Endodermal cell (in vitro differentiated cells): ENCODE data around the gene GALNT6. TPM values are rescaled to one million over a fixed set of nuclear protein-coding genes. Genes with fewer than 3 reads are reported as not detected.
A peak's percentile ranks its signal among the peaks of the same experiment; 100 is the strongest.

ENCODE experiments used
- DNase-seq: peaks from one replicate; pipeline ENCODE4 v3.0.0-alpha.2; 2017
- H3K27ac ChIP-seq: 2 replicates; pipeline ENCODE4 v1.5.1; 2013; ENCODE audit warnings: mild to moderate bottlenecking, low read depth, low read length, moderate library complexity
- H3K27me3 ChIP-seq: 2 replicates; pipeline ENCODE4 v1.6.1; 2013; ENCODE audit warnings: mild to moderate bottlenecking, low read length, moderate library complexity; ENCODE audit not compliant: insufficient read depth, control insufficient read depth, poor library complexity, severe bottlenecking
- H3K36me3 ChIP-seq: 2 replicates; pipeline ENCODE4 v1.7.0; 2013; ENCODE audit warnings: mild to moderate bottlenecking, low read length, moderate library complexity; ENCODE audit not compliant: control insufficient read depth, insufficient read depth
- H3K4me1 ChIP-seq: one replicate; pipeline ENCODE4 v1.7.0; 2013; ENCODE audit warnings: low read length; ENCODE audit not compliant: control insufficient read depth, insufficient read depth
- H3K4me3 ChIP-seq: 2 replicates; pipeline ENCODE4 v1.5.1; 2013; ENCODE audit warnings: mild to moderate bottlenecking, low read length, moderate library complexity
- H3K9ac ChIP-seq: 2 replicates; pipeline ENCODE4 v1.6.1; 2013; ENCODE audit warnings: mild to moderate bottlenecking, low read length, moderate library complexity; ENCODE audit not compliant: poor library complexity, severe bottlenecking; ENCODE audit errors: extremely low read depth
- H3K9me3 ChIP-seq: 2 replicates; pipeline ENCODE4 v1.6.1; 2013; ENCODE audit warnings: mild to moderate bottlenecking, low read length, moderate library complexity; ENCODE audit not compliant: control insufficient read depth
- H3K27ac Mint-ChIP-seq: 2 replicates; pipeline ENCODE4 v1.8.0; 2020; ENCODE audit warnings: mixed read lengths
- H3K27me3 Mint-ChIP-seq: 2 replicates; pipeline ENCODE4 v1.8.0; 2021; ENCODE audit warnings: mild to moderate bottlenecking, mixed read lengths; ENCODE audit not compliant: insufficient read depth
- H3K36me3 Mint-ChIP-seq: 2 replicates; pipeline ENCODE4 v1.8.0; 2020; ENCODE audit warnings: low read depth, mixed read lengths
- H3K4me1 Mint-ChIP-seq: 2 replicates; pipeline ENCODE4 v1.8.0; 2020; ENCODE audit warnings: mixed read lengths
- H3K4me3 Mint-ChIP-seq: 2 replicates; pipeline ENCODE4 v1.8.0; 2020; ENCODE audit warnings: mild to moderate bottlenecking, moderate library complexity, mixed read lengths
- H3K9me3 Mint-ChIP-seq: 2 replicates; pipeline ENCODE4 v1.8.0; 2020; ENCODE audit warnings: mild to moderate bottlenecking, mixed read lengths
- WGBS, 2 experiments: methylation state at CpG; one replicate each; pipeline versions ENCODE4 v1.1.5 to v1.1.7; 2013; ENCODE audit warnings: missing lambda C conversion rate in 2 of 2, mixed read lengths in 1 of 2; ENCODE audit not compliant: insufficient coverage in 1 of 2, insufficient read length in 1 of 2; 5-methylcytosine and 5-hydroxymethylcytosine counted together
- total RNA-seq, 2 donors: library from RNA; stranded (reverse); fragmentation: NEBNext Ultra II Directional in 1 of 2; extraction: Animal tissue kit (Norgen Biotek cat#: 25700) in 1 of 2; gene quantifications; 2 replicates in 1 of 2; 3 replicates in 1 of 2; pipeline ENCODE4 v1.2.1, GENCODE V29; 2021
- TF ChIP-seq, protein P1 (sequence below): fragments of 200-600 bp; sonication (generic); conservative IDR thresholded peaks from 2 replicates; pipeline ENCODE4 v1.5.0; 2021; ENCODE audit warnings: antibody characterized with exemption, mild to moderate bottlenecking

The GALNT6 gene
- total RNA-seq, 2 donors from 2014 or later: 13.9 to 19.1 TPM

DNA sequence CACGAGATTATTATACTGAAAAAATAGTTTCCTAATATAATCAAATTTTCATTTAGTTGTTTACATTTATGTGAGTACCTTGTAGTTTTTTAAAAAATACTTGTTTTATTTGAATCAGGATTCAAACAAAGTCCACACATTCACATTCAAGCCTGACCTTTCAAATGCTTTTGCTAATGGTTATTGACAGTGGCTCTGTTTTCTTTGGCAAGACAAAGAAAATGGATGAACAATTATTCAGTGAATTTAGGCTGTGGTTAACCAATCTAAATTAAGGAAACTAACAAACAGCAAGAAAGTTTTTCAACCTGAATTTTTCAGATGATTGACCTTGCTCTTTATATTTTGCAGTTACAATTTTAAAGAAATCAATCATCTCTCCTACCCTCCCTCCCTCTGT, 43.1 kb upstream of the GALNT6 start:
- H3K4me3 Mint-ChIP-seq: no peak overlapping the region
- no peaks in the 10 kb centered on the region for H3K27me3 Mint-ChIP-seq
- no peak overlapping the region for H3K9ac ChIP-seq
- no peaks in the 10 kb centered on the region for H3K9me3 ChIP-seq
- H3K36me3 Mint-ChIP-seq: peaks cover 6% of the 10 kb centered on the region
- WGBS, 2 experiments: 80% methylated on average over 1 of the region's 1 CpG; no CpG with 5 or more reads in 1 of the 2 experiments
- H3K4me1 ChIP-seq: peaks cover 10% of the 10 kb centered on the region
- peaks cover 50% of the 10 kb centered on the region for H3K4me1 Mint-ChIP-seq
- peaks cover 8% of the 10 kb centered on the region for H3K9me3 Mint-ChIP-seq
- no peak overlapping the region for H3K27ac Mint-ChIP-seq
- DNase-seq: no peak
- no peaks in the 10 kb centered on the region for H3K36me3 ChIP-seq
- peak overlapping the region; percentile 22 for H3K27ac ChIP-seq
- TF ChIP-seq, protein P1, sequence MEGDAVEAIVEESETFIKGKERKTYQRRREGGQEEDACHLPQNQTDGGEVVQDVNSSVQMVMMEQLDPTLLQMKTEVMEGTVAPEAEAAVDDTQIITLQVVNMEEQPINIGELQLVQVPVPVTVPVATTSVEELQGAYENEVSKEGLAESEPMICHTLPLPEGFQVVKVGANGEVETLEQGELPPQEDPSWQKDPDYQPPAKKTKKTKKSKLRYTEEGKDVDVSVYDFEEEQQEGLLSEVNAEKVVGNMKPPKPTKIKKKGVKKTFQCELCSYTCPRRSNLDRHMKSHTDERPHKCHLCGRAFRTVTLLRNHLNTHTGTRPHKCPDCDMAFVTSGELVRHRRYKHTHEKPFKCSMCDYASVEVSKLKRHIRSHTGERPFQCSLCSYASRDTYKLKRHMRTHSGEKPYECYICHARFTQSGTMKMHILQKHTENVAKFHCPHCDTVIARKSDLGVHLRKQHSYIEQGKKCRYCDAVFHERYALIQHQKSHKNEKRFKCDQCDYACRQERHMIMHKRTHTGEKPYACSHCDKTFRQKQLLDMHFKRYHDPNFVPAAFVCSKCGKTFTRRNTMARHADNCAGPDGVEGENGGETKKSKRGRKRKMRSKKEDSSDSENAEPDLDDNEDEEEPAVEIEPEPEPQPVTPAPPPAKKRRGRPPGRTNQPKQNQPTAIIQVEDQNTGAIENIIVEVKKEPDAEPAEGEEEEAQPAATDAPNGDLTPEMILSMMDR: no peak
- H3K27me3 ChIP-seq: no peaks in the 10 kb centered on the region
- no peak overlapping the region for H3K4me3 ChIP-seq

- 86 to 90% methylated on average over 1 to 2 of the region's 2 CpGs for WGBS, 2 experiments
- TF ChIP-seq, protein P1: no peak
- Histone ChIP-seq H3K27me3 (no peaks in the 10 kb centered on the region), H3K9ac (no peak overlapping the region), H3K4me3 (no peak overlapping the region), H3K27ac (no peak overlapping the region), H3K9me3 (no peaks in the 10 kb centered on the region), H3K4me1 (peaks cover 15% of the 10 kb centered on the region), H3K36me3 (no peaks in the 10 kb centered on the region)
- Mint-ChIP-seq H3K4me3 (no peak overlapping the region), H3K9me3 (peaks cover 8% of the 10 kb centered on the region), H3K36me3 (peaks cover 6% of the 10 kb centered on the region), H3K27ac (no peak overlapping the region), H3K4me1 (peaks cover 58% of the 10 kb centered on the region), H3K27me3 (no peaks in the 10 kb centered on the region)
- no peak for DNase-seq
Measured at GRCh38 chr12:51432921-51433320, 41.7 kb upstream of the GALNT6 start.

DNA sequence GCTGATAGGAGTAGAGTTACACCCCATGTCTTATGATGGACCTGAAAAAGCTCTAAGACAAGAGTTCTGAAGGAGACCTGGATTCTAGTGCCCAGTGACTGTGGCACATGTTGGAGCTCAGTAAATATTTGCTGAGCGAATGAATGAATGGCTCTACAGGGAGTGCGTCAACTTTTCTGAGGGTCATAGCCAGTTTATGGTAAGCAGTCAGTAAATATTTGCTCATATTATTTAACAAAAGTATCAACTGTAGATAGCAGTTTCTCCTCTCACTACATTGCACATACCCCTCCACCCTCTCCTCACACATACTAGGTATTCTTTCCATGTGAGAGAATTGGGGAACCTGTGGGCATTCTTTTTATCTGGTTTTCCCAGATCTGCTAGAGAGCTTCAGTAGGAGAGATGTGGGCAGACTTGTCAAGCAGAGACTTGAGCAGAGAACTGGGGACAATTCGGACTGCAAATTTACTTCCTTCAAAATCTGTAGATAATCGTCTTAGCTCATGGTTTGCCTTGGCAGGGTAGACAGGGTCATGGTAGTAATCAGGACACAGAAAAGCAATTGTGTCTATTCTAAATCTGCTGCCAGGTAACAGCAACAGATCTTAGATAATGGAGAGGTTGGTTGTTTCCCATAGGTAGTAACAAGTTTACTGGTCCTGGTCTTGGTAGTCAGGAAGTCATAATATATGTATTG, 39.1 kb upstream of the GALNT6 start:
- Histone ChIP-seq H3K27me3 (no peaks in the 10 kb centered on the region), H3K4me3 (no peak overlapping the region), H3K36me3 (no peaks in the 10 kb centered on the region), H3K27ac (no peak overlapping the region), H3K9me3 (no peaks in the 10 kb centered on the region), H3K9ac (no peak overlapping the region), H3K4me1 (peaks cover 16% of the 10 kb centered on the region)
- peaks cover 8% of the 10 kb centered on the region for H3K9me3 Mint-ChIP-seq
- no peak overlapping the region for H3K4me3 Mint-ChIP-seq
- TF ChIP-seq, protein P1: no peak
- H3K27me3 Mint-ChIP-seq: no peaks in the 10 kb centered on the region
- 68 to 72% methylated on average over 4 of the region's 4 CpGs for WGBS, 2 experiments
- peaks cover 6% of the 10 kb centered on the region for H3K36me3 Mint-ChIP-seq
- H3K4me1 Mint-ChIP-seq: peaks cover 77% of the 10 kb centered on the region
- no peak overlapping the region for H3K27ac Mint-ChIP-seq
- no peak for DNase-seq
